Measurements from ENCODE around the gene PAXIP1. TPM values are rescaled to one million over a fixed set of nuclear protein-coding genes. Genes with fewer than 3 reads are reported as not detected.

The PAXIP1 gene
- total RNA-seq, 1 donor from 2014 or later, result 5.0 TPM

- H3K36me3 ChIP-seq (ENCODE audit: control insufficient read depth, insufficient read depth, low read length), result no peaks in the 10 kb centered on the region
- no peaks in the 10 kb centered on the region for H3K27me3 ChIP-seq (ENCODE audit: control insufficient read depth, insufficient read depth, low read length)
- TF ChIP-seq CTCF (IDR thresholded peaks at IDR 0.05; ENCODE audit: insufficient read depth, low read length, severe bottlenecking), result no peak
- FAIRE-seq, result no peak
- H3K4me3 ChIP-seq (ENCODE audit: low read depth, low read length), result no peak overlapping the region
- DNase-seq (ENCODE audit: low read depth), result no peak
Measured at GRCh38 chr7:154912871-154913637, 89.9 kb downstream of the PAXIP1 start.

- DNase-seq (ENCODE audit: low read depth), result no peak
- H3K27me3 ChIP-seq (ENCODE audit: control insufficient read depth, insufficient read depth, low read length), result no peaks in the 10 kb centered on the region
Measured at GRCh38 chr7:154911862-154912455, 91.0 kb downstream of the PAXIP1 start.

GRCh38 chr7:154911411-154911810, 91.5 kb downstream of the PAXIP1 start:
- no peak overlapping the region for H3K4me3 ChIP-seq (ENCODE audit: low read depth, low read length)
- H3K27me3 ChIP-seq (ENCODE audit: control insufficient read depth, insufficient read depth, low read length), result no peaks in the 10 kb centered on the region
- DNase-seq (ENCODE audit: low read depth) (no peak), FAIRE-seq (no peak)
- no peaks in the 10 kb centered on the region for H3K36me3 ChIP-seq (ENCODE audit: control insufficient read depth, insufficient read depth, low read length)
- TF ChIP-seq CTCF (IDR thresholded peaks at IDR 0.05; ENCODE audit: insufficient read depth, low read length, severe bottlenecking), result no peak

More at GRCh38 chr7:154911862-154912455, 91.0 kb downstream of the PAXIP1 start:
- no peak overlapping the region for H3K4me3 ChIP-seq (ENCODE audit: low read depth, low read length)
- no peaks in the 10 kb centered on the region for H3K36me3 ChIP-seq (ENCODE audit: control insufficient read depth, insufficient read depth, low read length)
- no peak for TF ChIP-seq CTCF (IDR thresholded peaks at IDR 0.05; ENCODE audit: insufficient read depth, low read length, severe bottlenecking)
- FAIRE-seq, result no peak

GRCh38 chr7:154910977-154911376, 91.9 kb downstream of the PAXIP1 start:
- no peak for FAIRE-seq
- no peaks in the 10 kb centered on the region for H3K27me3 ChIP-seq (ENCODE audit: control insufficient read depth, insufficient read depth, low read length)
- no peak for DNase-seq (ENCODE audit: low read depth)

GRCh38 chr7:154910125-154910524, 92.8 kb downstream of the PAXIP1 start:
- Histone ChIP-seq H3K4me3 (ENCODE audit: low read depth, low read length) (no peak overlapping the region), H3K27me3 (ENCODE audit: control insufficient read depth, insufficient read depth, low read length) (no peaks in the 10 kb centered on the region), H3K36me3 (ENCODE audit: control insufficient read depth, insufficient read depth, low read length) (no peaks in the 10 kb centered on the region)
- no peak for DNase-seq (ENCODE audit: low read depth)
- no peak for TF ChIP-seq CTCF (IDR thresholded peaks at IDR 0.05; ENCODE audit: insufficient read depth, low read length, severe bottlenecking)
- no peak for FAIRE-seq

More at GRCh38 chr7:154910977-154911376, 91.9 kb downstream of the PAXIP1 start:
- Histone ChIP-seq H3K4me3 (ENCODE audit: low read depth, low read length) (no peak overlapping the region), H3K36me3 (ENCODE audit: control insufficient read depth, insufficient read depth, low read length) (no peaks in the 10 kb centered on the region)
- no peak for TF ChIP-seq CTCF (IDR thresholded peaks at IDR 0.05; ENCODE audit: insufficient read depth, low read length, severe bottlenecking)
